ENCODE data around the gene FFAR4.

Gene FFAR4

DNA sequence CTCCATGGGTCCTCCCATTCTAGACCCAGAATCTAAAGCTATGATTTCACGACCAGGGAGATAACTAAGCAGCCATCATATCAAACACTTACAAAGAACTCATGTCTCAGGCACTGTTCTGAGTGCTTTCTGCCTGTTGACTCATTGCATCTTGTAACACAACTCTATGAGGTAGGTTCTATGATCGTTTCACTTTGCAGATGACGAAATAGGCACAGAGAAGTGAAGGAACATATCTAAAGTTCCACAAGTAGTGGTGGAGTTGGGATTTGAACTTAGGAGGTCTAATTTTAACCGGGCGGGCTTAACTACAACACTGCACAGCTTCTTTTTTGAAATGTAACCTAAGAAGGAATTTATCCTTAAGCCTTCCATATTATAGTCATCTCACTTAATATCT lies 31.7 kb downstream of the FFAR4 start:
- TF ChIP-seq SPI1 (IDR thresholded peaks at IDR 0.05; ENCODE audit: borderline replicate concordance, low read depth) = no peak
- TF ChIP-seq, protein P1, sequence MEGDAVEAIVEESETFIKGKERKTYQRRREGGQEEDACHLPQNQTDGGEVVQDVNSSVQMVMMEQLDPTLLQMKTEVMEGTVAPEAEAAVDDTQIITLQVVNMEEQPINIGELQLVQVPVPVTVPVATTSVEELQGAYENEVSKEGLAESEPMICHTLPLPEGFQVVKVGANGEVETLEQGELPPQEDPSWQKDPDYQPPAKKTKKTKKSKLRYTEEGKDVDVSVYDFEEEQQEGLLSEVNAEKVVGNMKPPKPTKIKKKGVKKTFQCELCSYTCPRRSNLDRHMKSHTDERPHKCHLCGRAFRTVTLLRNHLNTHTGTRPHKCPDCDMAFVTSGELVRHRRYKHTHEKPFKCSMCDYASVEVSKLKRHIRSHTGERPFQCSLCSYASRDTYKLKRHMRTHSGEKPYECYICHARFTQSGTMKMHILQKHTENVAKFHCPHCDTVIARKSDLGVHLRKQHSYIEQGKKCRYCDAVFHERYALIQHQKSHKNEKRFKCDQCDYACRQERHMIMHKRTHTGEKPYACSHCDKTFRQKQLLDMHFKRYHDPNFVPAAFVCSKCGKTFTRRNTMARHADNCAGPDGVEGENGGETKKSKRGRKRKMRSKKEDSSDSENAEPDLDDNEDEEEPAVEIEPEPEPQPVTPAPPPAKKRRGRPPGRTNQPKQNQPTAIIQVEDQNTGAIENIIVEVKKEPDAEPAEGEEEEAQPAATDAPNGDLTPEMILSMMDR (IDR thresholded peaks at IDR 0.05; ENCODE audit: insufficient read depth, low read length) = no peak
- TF ChIP-seq, protein P2, sequence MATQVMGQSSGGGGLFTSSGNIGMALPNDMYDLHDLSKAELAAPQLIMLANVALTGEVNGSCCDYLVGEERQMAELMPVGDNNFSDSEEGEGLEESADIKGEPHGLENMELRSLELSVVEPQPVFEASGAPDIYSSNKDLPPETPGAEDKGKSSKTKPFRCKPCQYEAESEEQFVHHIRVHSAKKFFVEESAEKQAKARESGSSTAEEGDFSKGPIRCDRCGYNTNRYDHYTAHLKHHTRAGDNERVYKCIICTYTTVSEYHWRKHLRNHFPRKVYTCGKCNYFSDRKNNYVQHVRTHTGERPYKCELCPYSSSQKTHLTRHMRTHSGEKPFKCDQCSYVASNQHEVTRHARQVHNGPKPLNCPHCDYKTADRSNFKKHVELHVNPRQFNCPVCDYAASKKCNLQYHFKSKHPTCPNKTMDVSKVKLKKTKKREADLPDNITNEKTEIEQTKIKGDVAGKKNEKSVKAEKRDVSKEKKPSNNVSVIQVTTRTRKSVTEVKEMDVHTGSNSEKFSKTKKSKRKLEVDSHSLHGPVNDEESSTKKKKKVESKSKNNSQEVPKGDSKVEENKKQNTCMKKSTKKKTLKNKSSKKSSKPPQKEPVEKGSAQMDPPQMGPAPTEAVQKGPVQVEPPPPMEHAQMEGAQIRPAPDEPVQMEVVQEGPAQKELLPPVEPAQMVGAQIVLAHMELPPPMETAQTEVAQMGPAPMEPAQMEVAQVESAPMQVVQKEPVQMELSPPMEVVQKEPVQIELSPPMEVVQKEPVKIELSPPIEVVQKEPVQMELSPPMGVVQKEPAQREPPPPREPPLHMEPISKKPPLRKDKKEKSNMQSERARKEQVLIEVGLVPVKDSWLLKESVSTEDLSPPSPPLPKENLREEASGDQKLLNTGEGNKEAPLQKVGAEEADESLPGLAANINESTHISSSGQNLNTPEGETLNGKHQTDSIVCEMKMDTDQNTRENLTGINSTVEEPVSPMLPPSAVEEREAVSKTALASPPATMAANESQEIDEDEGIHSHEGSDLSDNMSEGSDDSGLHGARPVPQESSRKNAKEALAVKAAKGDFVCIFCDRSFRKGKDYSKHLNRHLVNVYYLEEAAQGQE (IDR thresholded peaks at IDR 0.05; ENCODE audit: insufficient replicate concordance, low read depth) = no peak
- TF ChIP-seq GABPA (IDR thresholded peaks at IDR 0.05; ENCODE audit: low read depth) = no peak
- no peak for TF ChIP-seq POLR2AphosphoS5 (IDR thresholded peaks at IDR 0.05; ENCODE audit: low read depth)
- Histone ChIP-seq H3K27ac (replicated peaks) (no peak overlapping the region), H3K27me3 (ENCODE audit: insufficient read depth, poor library complexity, severe bottlenecking) (peaks cover 13% of the 10 kb centered on the region), H3K4me3 (replicated peaks; ENCODE audit: insufficient read depth, low read length) (no peak overlapping the region)
- DNase-seq (ENCODE audit: low read depth in 1 of 2, low spot score in 1 of 2) = peak in 1 of 2 experiments; percentile 18

DNA sequence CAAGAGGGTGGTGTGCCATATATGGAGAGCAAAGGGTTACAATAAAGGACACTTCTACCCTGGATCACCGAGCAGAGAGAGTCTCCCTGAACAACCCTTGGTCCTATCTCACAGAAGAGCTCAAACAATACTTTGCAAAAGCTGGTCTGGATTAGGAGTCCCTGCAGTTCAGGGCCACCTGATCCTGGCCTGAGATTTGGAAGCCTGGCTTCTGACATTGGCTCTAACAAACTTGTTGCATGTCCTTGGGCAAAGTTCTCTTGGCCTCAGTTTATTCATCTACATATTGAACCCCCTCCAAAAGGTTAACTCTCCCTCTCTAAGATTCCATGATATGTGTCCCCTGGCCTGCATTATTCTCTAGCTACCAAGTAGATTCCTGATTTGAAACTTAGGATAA lies 32.9 kb downstream of the FFAR4 start:
- Histone ChIP-seq H3K4me3 (replicated peaks; ENCODE audit: insufficient read depth, low read length) (no peak overlapping the region), H3K27me3 (ENCODE audit: insufficient read depth, poor library complexity, severe bottlenecking) (peaks cover 16% of the 10 kb centered on the region), H3K27ac (replicated peaks) (no peak overlapping the region)
- TF ChIP-seq GABPA (IDR thresholded peaks at IDR 0.05; ENCODE audit: low read depth) = no peak
- no peak for DNase-seq (ENCODE audit: low read depth in 1 of 2, low spot score in 1 of 2)

DNA sequence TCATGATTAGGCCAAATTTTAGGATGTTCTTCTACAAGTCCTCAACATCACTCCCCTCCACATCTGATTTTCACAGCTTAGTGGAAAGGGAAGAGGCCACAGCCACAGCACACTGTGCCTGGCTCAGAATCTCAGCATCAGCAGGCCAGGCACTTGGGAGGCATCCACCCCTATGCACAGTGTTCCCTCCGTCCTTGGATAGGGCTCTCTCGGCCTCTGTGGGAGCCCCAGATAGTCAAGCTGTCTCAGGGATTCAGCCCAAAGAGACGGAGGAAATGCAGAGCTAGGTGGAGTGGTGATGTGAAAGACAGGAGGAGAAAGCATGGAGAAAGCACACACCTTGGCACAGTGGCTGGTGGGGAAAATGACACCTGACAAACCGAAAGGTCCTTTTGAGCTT lies 33.3 kb downstream of the FFAR4 start:
- no peak overlapping the region for H3K4me3 ChIP-seq (replicated peaks; ENCODE audit: insufficient read depth, low read length)
- peaks cover 16% of the 10 kb centered on the region for H3K27me3 ChIP-seq (ENCODE audit: insufficient read depth, poor library complexity, severe bottlenecking)
- DNase-seq (ENCODE audit: low read depth in 1 of 2, low spot score in 1 of 2) = no peak
- no peak overlapping the region for H3K27ac ChIP-seq (replicated peaks)
- TF ChIP-seq SPI1 (IDR thresholded peaks at IDR 0.05; ENCODE audit: borderline replicate concordance, low read depth) (no peak), POLR2AphosphoS5 (IDR thresholded peaks at IDR 0.05; ENCODE audit: low read depth) (no peak), GABPA (IDR thresholded peaks at IDR 0.05; ENCODE audit: low read depth) (no peak)
- TF ChIP-seq, protein P1 (IDR thresholded peaks at IDR 0.05; ENCODE audit: insufficient read depth, low read length) = no peak
- TF ChIP-seq, protein P2 (IDR thresholded peaks at IDR 0.05; ENCODE audit: insufficient replicate concordance, low read depth) = no peak

DNA sequence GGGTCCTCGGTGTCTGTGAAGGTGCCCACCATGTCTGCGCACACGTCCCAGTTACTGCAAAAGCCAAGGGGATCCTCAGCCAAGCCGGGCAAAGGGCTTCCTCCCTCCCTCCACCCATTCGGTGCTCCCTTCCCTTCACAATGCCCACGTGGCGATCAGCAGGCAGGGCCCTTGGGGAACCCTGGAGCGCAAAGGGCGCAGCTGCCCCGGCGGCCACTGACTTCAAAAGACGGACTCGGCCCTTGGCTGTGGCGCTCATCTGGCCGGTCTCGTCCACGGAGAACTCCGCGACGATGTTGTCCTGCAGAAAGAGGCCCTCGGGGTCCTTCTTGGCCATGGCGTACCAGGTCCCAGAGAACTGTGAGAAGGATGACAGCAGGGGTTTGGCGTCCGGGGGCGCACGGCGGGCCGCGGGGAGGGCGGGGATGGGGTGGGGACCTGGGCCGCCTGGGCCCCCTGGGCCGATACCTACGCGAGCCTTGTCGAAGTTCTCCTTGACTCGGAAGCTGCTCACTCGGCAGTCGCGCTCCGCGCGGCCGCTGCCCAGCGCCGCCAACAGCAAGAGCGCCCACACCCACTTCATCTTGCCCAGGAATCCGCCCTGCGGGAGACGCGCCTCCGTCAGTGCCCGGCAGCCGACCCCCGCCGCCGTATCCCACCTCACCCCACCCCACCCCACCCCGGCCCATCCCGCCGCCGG lies 34.1 kb downstream of the FFAR4 start:
- Histone ChIP-seq H3K4me3 (replicated peaks; ENCODE audit: insufficient read depth, low read length) (peak overlapping the region; percentile 32), H3K27ac (replicated peaks) (no peak overlapping the region), H3K27me3 (ENCODE audit: insufficient read depth, poor library complexity, severe bottlenecking) (peaks cover 16% of the 10 kb centered on the region)
- no peak for DNase-seq (ENCODE audit: low read depth in 1 of 2, low spot score in 1 of 2)
- TF ChIP-seq GABPA (IDR thresholded peaks at IDR 0.05; ENCODE audit: low read depth) = no peak
- no peak for TF ChIP-seq SPI1 (IDR thresholded peaks at IDR 0.05; ENCODE audit: borderline replicate concordance, low read depth)
- TF ChIP-seq, protein P1 (IDR thresholded peaks at IDR 0.05; ENCODE audit: insufficient read depth, low read length) = no peak
- TF ChIP-seq POLR2AphosphoS5 (IDR thresholded peaks at IDR 0.05; ENCODE audit: low read depth) = no peak
- TF ChIP-seq, protein P2 (IDR thresholded peaks at IDR 0.05; ENCODE audit: insufficient replicate concordance, low read depth) = no peak
